Loucy (cell line): ENCODE measurements around the gene SCFD1.

Experiments
- CTCF ChIP-seq: fragments of 200-600 bp; sonication (generic); conservative IDR thresholded peaks from 2 replicates; pipeline ENCODE4 v1.5.1; 2014; ENCODE audit warnings: mild to moderate bottlenecking, antibody characterized with exemption, low read length
- EZH2phosphoT487 ChIP-seq: fragments of 200-600 bp; IDR thresholded peaks from 2 replicates; pipeline ENCODE4 v1.6.1; 2018; ENCODE audit warnings: antibody characterized with exemption, mild to moderate bottlenecking, moderate library complexity, borderline replicate concordance

DNA sequence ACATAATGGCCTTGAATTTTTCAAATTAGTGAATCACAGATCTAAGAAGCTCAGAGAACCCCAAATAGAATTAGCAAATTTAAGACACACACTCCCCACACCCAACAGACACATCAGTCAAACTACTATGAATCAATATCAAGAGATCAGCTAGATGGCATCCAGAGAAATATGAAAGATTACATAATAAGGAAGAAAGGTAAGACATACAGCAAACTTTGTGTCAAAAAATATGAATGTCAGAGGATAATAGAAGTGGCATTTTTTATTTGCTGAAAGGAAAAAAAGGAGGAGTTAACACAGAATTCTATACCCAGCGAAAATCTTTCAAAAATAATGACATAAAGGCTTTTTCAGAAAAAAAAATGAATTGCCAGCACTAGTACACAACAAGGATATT is 141.8 kb downstream of the SCFD1 start:
- TF ChIP-seq CTCF (no peak), EZH2phosphoT487 (no peak)
